GM19043 (cell line): ENCODE results near the gene UBE2R2.
"Not testable (repeated sequence)": the region's sequence is repeated elsewhere in the genome, so short reads cannot be mapped to it uniquely, and the experiment has no call there.

Source experiments
- ATAC-seq: cut with Tn5 transposase; IDR thresholded peaks from one replicate; pipeline ENCODE4 v1.9.1; 2021; ENCODE audit warnings: low read depth; ENCODE audit not compliant: unreplicated experiment

UBE2R2 gene

GRCh38 chr9:33837138-33837537 lies 20.2 kb downstream of the UBE2R2 start:
- no peak for ATAC-seq

DNA sequence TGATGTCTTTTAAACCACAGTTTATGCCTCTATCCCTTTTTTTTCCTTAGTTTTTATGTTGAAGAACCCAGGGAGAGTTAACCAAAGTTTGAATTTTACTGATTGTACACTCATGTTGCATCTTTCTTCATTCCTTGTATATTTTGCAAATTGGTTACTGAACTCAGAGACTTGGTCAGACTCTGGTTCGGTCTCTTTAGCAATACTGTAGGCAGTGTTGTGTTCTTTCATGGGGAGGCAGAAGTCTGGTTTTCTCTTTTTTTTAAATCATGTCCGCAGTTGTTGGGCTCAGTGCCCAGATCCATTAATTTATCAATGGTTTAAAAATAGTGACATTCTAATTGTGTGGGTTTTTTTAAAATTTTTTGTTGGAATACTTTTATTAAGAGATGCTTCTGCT lies 23.4 kb downstream of the UBE2R2 start:
- no peak for ATAC-seq

DNA sequence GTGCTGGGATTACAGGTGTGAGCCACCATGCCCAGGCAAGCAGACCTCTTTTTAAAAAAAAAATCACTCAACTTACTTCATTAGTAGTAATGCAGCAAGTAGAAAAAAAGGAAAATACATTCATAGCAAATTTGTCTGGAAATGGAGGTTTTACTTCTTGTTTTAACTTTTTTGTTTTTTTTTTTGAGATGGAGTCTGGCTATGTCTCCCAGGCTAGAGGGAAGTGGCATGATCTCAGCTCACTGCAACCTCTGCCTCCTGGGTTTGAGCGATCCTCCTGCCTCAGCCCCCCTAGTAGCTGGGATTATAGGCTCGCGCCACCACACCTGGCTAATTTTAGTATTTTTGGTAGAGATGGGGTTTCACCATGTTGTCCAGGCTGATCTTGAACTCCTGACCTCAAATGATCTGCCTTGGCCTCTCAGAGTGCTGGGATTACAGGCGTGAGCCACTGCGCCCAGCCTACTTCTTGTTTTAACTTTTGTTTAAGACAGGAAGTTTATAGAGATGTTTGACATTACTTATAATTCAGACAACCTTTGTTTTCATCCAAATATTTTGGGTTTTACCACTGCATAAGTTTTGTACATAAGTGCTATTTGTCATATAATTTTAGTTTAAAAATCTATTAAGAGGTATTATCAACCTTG lies 26.5 kb downstream of the UBE2R2 start:
- ATAC-seq, result no peak

GRCh38 chr9:33846231-33846630 lies 29.3 kb downstream of the UBE2R2 start:
- ATAC-seq, result no peak

DNA sequence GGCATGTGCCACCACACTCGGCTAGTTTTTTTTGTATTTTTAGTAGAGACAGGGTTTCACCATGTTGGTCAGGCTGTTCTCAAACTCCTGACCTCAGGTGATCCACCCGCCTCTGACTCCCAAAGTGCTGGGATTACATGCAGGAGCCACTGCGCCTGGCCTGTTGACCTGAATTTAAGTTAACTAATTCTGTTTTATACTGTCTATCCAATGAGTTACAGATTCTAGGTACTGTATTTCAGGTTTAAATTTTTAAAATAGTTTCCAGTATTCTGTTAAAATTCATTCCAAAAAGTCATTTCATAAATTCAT lies 30.9 kb downstream of the UBE2R2 start:
- not testable (repeated sequence) for ATAC-seq

DNA sequence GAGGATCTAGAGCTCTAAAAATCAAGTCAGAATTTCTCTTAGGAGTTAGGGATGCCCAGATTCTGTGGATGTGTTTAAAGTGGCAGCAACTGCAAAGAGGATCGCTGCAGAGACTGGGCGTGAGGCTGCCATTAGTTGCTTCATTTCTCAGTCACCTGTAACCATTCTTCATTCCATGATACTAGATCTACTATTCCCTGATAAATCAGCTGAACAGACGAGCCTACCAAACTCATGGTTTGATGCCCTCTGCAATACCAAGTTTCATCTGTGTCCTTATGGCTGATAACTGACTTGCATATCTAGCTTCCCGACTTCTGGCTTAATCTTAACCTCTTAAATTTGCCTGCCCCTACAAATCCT lies 33.3 kb downstream of the UBE2R2 start:
- no peak for ATAC-seq

- ATAC-seq, result no peak
These were observed 33.7 kb downstream of the UBE2R2 start for GRCh38 chr9:33850677-33851076.

GRCh38 chr9:33851301-33851700 lies 34.3 kb downstream of the UBE2R2 start:
- no peak for ATAC-seq

DNA sequence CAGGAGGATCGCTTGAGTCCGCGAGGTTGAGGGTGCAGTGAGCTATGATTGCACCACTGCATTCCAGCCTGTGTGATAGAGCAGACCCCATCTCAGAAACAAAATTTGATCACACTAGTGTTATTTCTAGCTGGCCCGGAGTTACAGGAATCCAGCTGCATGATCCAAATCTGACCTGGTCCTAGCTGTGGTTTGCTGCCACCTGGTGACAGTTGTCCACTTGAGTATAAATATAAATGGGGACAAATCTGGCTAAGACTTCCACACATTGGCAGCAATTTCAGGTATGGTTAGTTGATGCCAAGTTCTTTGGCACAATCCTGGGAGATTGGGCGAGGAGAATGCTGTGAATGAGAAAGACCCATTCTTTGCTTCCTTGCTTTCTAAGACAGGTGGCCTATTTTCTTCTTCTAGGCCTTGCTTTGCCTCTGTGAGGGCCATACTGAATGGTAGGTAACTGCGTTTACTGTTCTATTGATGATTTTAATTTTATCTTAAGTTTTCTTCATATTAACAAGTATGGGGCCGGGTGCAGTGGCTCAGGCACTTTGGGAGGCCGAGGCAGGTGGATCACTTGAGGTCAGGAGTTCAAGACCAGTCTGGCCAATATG lies 35.4 kb downstream of the UBE2R2 start:
- ATAC-seq, result no peak

GRCh38 chr9:33856247-33856646 lies 39.3 kb downstream of the UBE2R2 start:
- ATAC-seq, result no peak

DNA sequence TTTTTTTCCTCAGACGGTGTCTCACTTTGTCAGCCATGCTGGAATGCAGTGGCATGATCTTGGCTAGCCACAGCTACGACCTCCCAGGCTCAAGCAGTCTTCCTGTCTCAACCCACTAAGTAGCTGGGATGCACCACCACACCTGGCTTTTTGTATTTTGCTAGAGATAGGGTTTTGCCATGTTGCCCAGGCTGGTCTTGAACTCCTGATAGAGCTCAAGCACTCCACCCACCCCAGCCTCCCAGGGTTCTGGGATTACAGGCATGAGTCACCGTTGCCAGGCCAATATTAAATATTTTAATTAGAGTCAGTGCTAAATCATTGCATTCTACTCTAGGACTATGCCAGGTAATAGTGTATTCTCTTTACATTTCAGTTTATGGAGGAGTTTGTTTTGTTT lies 41.5 kb downstream of the UBE2R2 start:
- ATAC-seq, result no peak

DNA sequence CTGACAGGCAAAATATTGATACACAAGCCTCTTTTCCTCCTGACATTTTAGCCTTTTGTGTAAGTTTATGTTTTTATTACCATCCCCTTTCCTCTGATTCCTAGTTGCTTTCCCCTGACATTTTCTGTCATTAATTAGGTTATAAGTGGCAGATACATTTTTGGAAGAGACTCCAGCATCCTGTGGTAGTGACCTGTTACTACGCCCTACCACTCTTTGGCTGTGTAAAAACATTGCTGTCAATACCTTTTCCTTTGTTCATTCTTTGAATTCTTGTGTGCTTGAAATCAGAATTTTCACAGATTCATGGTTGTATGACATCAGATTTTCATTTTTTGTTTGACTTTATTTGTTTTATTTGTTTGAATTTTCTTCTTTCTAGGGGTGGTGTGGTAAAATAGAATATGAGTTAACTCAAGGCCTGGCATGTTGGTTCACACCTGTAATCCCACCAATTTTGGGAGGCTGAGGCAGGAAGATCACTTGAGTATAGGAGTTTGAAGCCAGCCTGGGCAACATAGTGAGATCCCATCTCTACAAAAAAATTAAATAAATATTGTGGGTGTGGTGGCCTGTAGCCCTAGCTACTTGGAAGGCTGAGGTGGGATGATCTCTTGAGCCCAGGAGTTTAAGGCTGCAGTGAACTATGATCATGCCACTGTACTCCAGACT lies 43.4 kb downstream of the UBE2R2 start:
- no peak for ATAC-seq

- ATAC-seq, result no peak
These were observed 45.0 kb downstream of the UBE2R2 start for GRCh38 chr9:33861917-33862453.

DNA sequence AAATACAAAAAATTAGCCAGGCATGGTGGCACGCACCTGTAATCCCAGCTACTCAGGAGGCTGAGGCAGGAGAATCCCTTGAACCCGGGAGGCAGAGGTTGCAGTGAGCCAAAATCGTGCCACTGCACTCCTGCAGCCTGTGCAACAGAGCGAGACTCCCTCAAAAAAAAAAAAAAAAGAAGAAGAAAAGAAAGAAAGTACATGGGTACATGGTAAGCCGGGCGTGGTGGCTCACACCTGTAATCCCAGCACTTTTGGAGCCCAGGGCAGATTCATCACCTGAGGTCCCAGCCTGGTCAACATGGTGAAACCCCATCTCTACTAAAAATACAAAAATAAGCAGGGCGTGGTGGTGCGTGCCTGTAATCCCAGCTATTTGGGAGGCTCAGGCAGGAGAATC lies 46.1 kb downstream of the UBE2R2 start:
- not testable (repeated sequence) for ATAC-seq

- no peak for ATAC-seq
These were observed 50.9 kb downstream of the UBE2R2 start for GRCh38 chr9:33867747-33868439.

- no peak for ATAC-seq
These were observed 51.5 kb downstream of the UBE2R2 start for GRCh38 chr9:33868440-33868973.

DNA sequence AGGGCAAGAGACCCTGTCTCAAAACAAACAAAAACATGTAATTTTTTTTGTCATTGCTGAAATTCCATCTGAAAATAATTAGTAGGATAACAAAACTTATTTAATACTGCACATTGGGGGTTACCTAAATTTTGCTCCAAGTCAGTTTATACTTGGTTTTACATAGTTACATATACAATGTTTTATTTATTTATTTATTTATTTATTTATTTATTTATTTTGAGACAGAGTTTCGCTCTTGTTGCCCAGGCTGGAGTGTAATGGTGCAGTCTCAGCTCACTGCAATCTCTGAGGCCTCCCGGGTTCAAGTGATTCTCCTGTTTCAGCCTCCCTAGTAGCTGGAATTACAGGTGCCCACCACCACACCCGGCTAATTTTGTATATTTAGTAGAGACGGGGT lies 52.3 kb downstream of the UBE2R2 start:
- not testable (repeated sequence) for ATAC-seq

GRCh38 chr9:33877727-33878489 lies 60.9 kb downstream of the UBE2R2 start:
- no peak for ATAC-seq

GRCh38 chr9:33878691-33879366 lies 61.9 kb downstream of the UBE2R2 start:
- no peak for ATAC-seq
